Mesodermal cell (in vitro differentiated cells): ENCODE measurements around the gene SLC17A8. TPM values are rescaled to one million over a fixed set of nuclear protein-coding genes. Genes with fewer than 3 reads are reported as not detected.
"Not testable (repeated sequence)": the region's sequence is repeated elsewhere in the genome, so short reads cannot be mapped to it uniquely, and the experiment has no call there.

Source experiments
- H3K27ac ChIP-seq: 2 replicates; pipeline ENCODE4 v1.7.0; 2013; ENCODE audit warnings: mild to moderate bottlenecking, low read depth, low read length, moderate library complexity; ENCODE audit not compliant: severe bottlenecking
- H3K36me3 ChIP-seq: 2 replicates; pipeline ENCODE4 v1.7.1; 2013; ENCODE audit warnings: mild to moderate bottlenecking, low read length, moderate library complexity; ENCODE audit not compliant: control insufficient read depth, insufficient read depth
- H3K4me1 ChIP-seq: one replicate; pipeline ENCODE4 v1.7.1; 2013; ENCODE audit warnings: mild to moderate bottlenecking, low read length; ENCODE audit not compliant: insufficient read depth, control insufficient read depth, poor library complexity, severe bottlenecking
- H3K4me3 ChIP-seq: 2 replicates; pipeline ENCODE4 v1.7.0; 2013; ENCODE audit warnings: low read length, control low read depth, mild to moderate bottlenecking; ENCODE audit not compliant: insufficient read depth, poor library complexity, severe bottlenecking; ENCODE audit errors: extremely low read depth
- H3K9me3 ChIP-seq: 2 replicates; pipeline ENCODE4 v1.7.1; 2013; ENCODE audit warnings: mild to moderate bottlenecking, low read length, moderate library complexity; ENCODE audit not compliant: control insufficient read depth
- WGBS, 2 experiments: methylation state at CpG; one replicate each; pipeline ENCODE4 v1.1.5; 2013; ENCODE audit warnings: missing lambda C conversion rate in 2 of 2; ENCODE audit not compliant: insufficient coverage in 2 of 2; 5-methylcytosine and 5-hydroxymethylcytosine counted together
- polyA plus RNA-seq, 2 experiments: library from polyadenylated mRNA; stranded (reverse); fragments of 50-300 nt; gene quantifications; one replicate each; pipeline ENCODE4 v1.2.3, GENCODE V29; 2013

Gene SLC17A8
- not detected for polyA plus RNA-seq (2013, experiment 1 of 2)
- polyA plus RNA-seq (2013, experiment 2 of 2): not detected

- H3K4me3 ChIP-seq: no peak within 1 kb of the TSS
- WGBS, 2 experiments: 40 to 46% methylated on average over 5 to 12 of the region's 13 CpGs
These were observed at the start of gene SLC17A8 for GRCh38 chr12:100356644-100357223. TSS of gene SLC17A8 (plus strand) at chr12:100357074. CDS start at chr12:100357392, 318 bp downstream.

GRCh38 chr12:100308138-100308537 lies 48.7 kb upstream of the SLC17A8 start:
- not testable (repeated sequence) for H3K4me3 ChIP-seq, H3K27ac ChIP-seq, H3K4me1 ChIP-seq, H3K9me3 ChIP-seq
- 90 to 100% methylated on average over 2 of the region's 5 CpGs for WGBS, 2 experiments
- H3K36me3 ChIP-seq: peaks cover 53% of the 10 kb centered on the region

More at GRCh38 chr12:100356644-100357223, at the start of gene SLC17A8:
- no peaks in the 10 kb centered on the region for H3K9me3 ChIP-seq
- no peaks in the 10 kb centered on the region for H3K4me1 ChIP-seq
- H3K36me3 ChIP-seq: no peaks in the 10 kb centered on the region
- H3K27ac ChIP-seq: no peak within 1 kb of the TSS

- H3K27ac ChIP-seq: no peak overlapping the region
- H3K9me3 ChIP-seq: no peaks in the 10 kb centered on the region
- no CpG with 5 or more reads among the region's 1 CpG for WGBS, 2 experiments
- peaks cover 56% of the 10 kb centered on the region for H3K36me3 ChIP-seq
- H3K4me3 ChIP-seq: no peak overlapping the region
- no peaks in the 10 kb centered on the region for H3K4me1 ChIP-seq
These were observed 45.6 kb upstream of the SLC17A8 start for GRCh38 chr12:100311317-100311716.

GRCh38 chr12:100317371-100317770 lies 39.5 kb upstream of the SLC17A8 start:
- no peaks in the 10 kb centered on the region for H3K4me1 ChIP-seq
- no peaks in the 10 kb centered on the region for H3K9me3 ChIP-seq
- H3K4me3 ChIP-seq: no peak overlapping the region
- H3K27ac ChIP-seq: no peak overlapping the region
- 89 to 100% methylated on average over 1 of the region's 2 CpGs for WGBS, 2 experiments
- peaks cover 83% of the 10 kb centered on the region for H3K36me3 ChIP-seq

- Histone ChIP-seq H3K36me3 (peaks cover 54% of the 10 kb centered on the region), H3K4me1 (no peaks in the 10 kb centered on the region), H3K27ac (no peak overlapping the region), H3K9me3 (no peaks in the 10 kb centered on the region), H3K4me3 (no peak overlapping the region)
These were observed 32.4 kb upstream of the SLC17A8 start for GRCh38 chr12:100324498-100324897.

- peaks cover 53% of the 10 kb centered on the region for H3K36me3 ChIP-seq
- H3K27ac ChIP-seq: no peak overlapping the region
- H3K4me1 ChIP-seq: no peaks in the 10 kb centered on the region
- H3K9me3 ChIP-seq: no peaks in the 10 kb centered on the region
- H3K4me3 ChIP-seq: no peak overlapping the region
These were observed 30.7 kb upstream of the SLC17A8 start for GRCh38 chr12:100326208-100326607.

GRCh38 chr12:100329800-100330199 lies 27.1 kb upstream of the SLC17A8 start:
- Histone ChIP-seq H3K9me3 (no peaks in the 10 kb centered on the region), H3K4me1 (no peaks in the 10 kb centered on the region), H3K4me3 (no peak overlapping the region), H3K36me3 (peaks cover 53% of the 10 kb centered on the region), H3K27ac (no peak overlapping the region)
- WGBS, 2 experiments: 86 to 93% methylated on average over 2 of the region's 2 CpGs

GRCh38 chr12:100331871-100332270 lies 25.0 kb upstream of the SLC17A8 start:
- Histone ChIP-seq H3K27ac (no peak overlapping the region), H3K9me3 (no peaks in the 10 kb centered on the region), H3K4me3 (no peak overlapping the region), H3K36me3 (peaks cover 59% of the 10 kb centered on the region), H3K4me1 (no peaks in the 10 kb centered on the region)
- WGBS, 2 experiments: 83 to 100% methylated on average over 1 of the region's 1 CpG

- Histone ChIP-seq H3K4me1 (no peaks in the 10 kb centered on the region), H3K4me3 (no peak overlapping the region), H3K27ac (no peak overlapping the region), H3K9me3 (no peaks in the 10 kb centered on the region), H3K36me3 (peaks cover 59% of the 10 kb centered on the region)
- WGBS, 2 experiments: 65 to 86% methylated on average over 1 to 2 of the region's 2 CpGs
These were observed 24.0 kb upstream of the SLC17A8 start for GRCh38 chr12:100332852-100333251.

- no peaks in the 10 kb centered on the region for H3K9me3 ChIP-seq
- H3K4me3 ChIP-seq: no peak overlapping the region
- no peak overlapping the region for H3K27ac ChIP-seq
- H3K4me1 ChIP-seq: no peaks in the 10 kb centered on the region
- peaks cover 32% of the 10 kb centered on the region for H3K36me3 ChIP-seq
- 88% methylated on average over 1 of the region's 3 CpGs; no CpG with 5 or more reads in 1 of the 2 experiments for WGBS, 2 experiments
These were observed 19.6 kb upstream of the SLC17A8 start for GRCh38 chr12:100337299-100337698.

- H3K9me3 ChIP-seq: no peaks in the 10 kb centered on the region
- H3K4me3 ChIP-seq: no peak overlapping the region
- no peaks in the 10 kb centered on the region for H3K4me1 ChIP-seq
- H3K27ac ChIP-seq: no peak overlapping the region
- H3K36me3 ChIP-seq: peaks cover 30% of the 10 kb centered on the region
These were observed 19.1 kb upstream of the SLC17A8 start for GRCh38 chr12:100337727-100338126.
